ENCODE data around the gene FARSB. TPM values are rescaled to one million over a fixed set of nuclear protein-coding genes. Genes with fewer than 3 reads are reported as not detected.

The FARSB gene
- total and polyA plus RNA-seq, 3 experiments from 2014 or later = 23.8 to 58.5 (median 57.0) TPM

DNA sequence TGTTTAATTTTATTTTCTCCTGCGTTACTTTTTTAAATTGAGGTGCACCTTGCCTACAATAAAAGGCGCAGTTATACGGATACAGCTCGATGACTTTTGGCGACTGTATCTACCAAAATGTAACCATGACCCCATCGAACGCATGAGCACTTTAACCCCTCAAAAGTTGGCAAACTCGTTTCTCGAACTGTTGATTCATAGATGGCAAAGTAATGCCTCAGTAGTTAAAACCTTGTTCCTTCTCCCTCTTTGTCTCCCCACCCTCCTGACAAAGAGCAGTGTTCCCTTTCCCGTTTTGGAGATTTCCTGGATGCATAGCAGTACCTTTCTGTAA lies 16.1 kb upstream of the FARSB start:
- Histone ChIP-seq H3K9me3 (ENCODE audit: low read length) (no peaks in the 10 kb centered on the region), H3K36me3 (ENCODE audit: insufficient read depth, low read length) (no peaks in the 10 kb centered on the region), H3K4me3 (ENCODE audit: low read length) (no peak overlapping the region), H3K27ac (ENCODE audit: low read depth, low read length) (no peak overlapping the region), H3K27me3 (ENCODE audit: insufficient read depth, low read length, poor library complexity, severe bottlenecking) (peaks cover 6% of the 10 kb centered on the region), H3K4me1 (ENCODE audit: insufficient read depth, low read length) (no peaks in the 10 kb centered on the region)
- DNase-seq = no peak
- H3K27me3 Mint-ChIP-seq = peaks cover 33 to 67% of the 10 kb centered on the region in 2 donors
- ChIA-PET POLR2A (no interaction called here), CTCF (interaction anchor here (3.0 kb wide), 1 partner anchor 18 kb away, joined by 16 read pairs; no protein-coding TSS in a partner anchor)
- H3K4me3 Mint-ChIP-seq = peak overlapping the region in 6 of 7 donors; percentile 14 to 76 (median 52)
- H3K4me1 Mint-ChIP-seq = peaks cover 8 to 14% (median 11%) of the 10 kb centered on the region in 3 donors
- no peaks in the 10 kb centered on the region for H3K9me3 Mint-ChIP-seq
- H3K27ac Mint-ChIP-seq = no peak overlapping the region
- H3K36me3 Mint-ChIP-seq = no peaks in the 10 kb centered on the region

GRCh38 chr2:222671259-222672067 lies 15.6 kb upstream of the FARSB start, which contains the start of gene MOGAT1:
Gene MOGAT1, plus strand, starts transcription at chr2:222671658. Its CDS starts 128 bp downstream, at chr2:222671786.
- Histone ChIP-seq H3K27ac (ENCODE audit: low read depth, low read length) (no peak within 1 kb of the TSS), H3K4me1 (ENCODE audit: insufficient read depth, low read length) (no peaks in the 10 kb centered on the region), H3K4me3 (ENCODE audit: low read length) (no peak within 1 kb of the TSS), H3K36me3 (ENCODE audit: insufficient read depth, low read length) (no peaks in the 10 kb centered on the region), H3K27me3 (ENCODE audit: insufficient read depth, low read length, poor library complexity, severe bottlenecking) (peaks cover 6% of the 10 kb centered on the region), H3K9me3 (ENCODE audit: low read length) (no peaks in the 10 kb centered on the region)
- Mint-ChIP-seq H3K4me3 (peak within 1 kb of the TSS in 6 of 7 donors; percentile 40 to 76 (median 52)), H3K4me1 (peaks cover 8 to 14% (median 11%) of the 10 kb centered on the region in 3 donors), H3K36me3 (no peaks in the 10 kb centered on the region), H3K9me3 (no peaks in the 10 kb centered on the region), H3K27me3 (peaks cover 34 to 72% of the 10 kb centered on the region in 2 donors), H3K27ac (no peak within 1 kb of the TSS)
- ChIA-PET POLR2A (interaction anchor here (0.6 kb wide), 1 partner anchor 195 kb away, joined by 3 read pairs; no protein-coding TSS in a partner anchor), CTCF (interaction anchor here (3.0 kb wide), 1 partner anchor 19 kb away, joined by 16 read pairs; no protein-coding TSS in a partner anchor)
- no peak for DNase-seq

- H3K4me1 ChIP-seq (ENCODE audit: insufficient read depth, low read length) = no peaks in the 10 kb centered on the region
- ChIA-PET CTCF (interaction anchor here (3.0 kb wide), 1 partner anchor 20 kb away, joined by 16 read pairs; no protein-coding TSS in a partner anchor), POLR2A (no interaction called here)
- H3K4me3 ChIP-seq (ENCODE audit: low read length) = no peak overlapping the region
- no peak overlapping the region for H3K27ac ChIP-seq (ENCODE audit: low read depth, low read length)
- H3K4me1 Mint-ChIP-seq = peaks cover 8 to 14% (median 11%) of the 10 kb centered on the region in 3 donors
- no peaks in the 10 kb centered on the region for H3K9me3 Mint-ChIP-seq
- H3K27me3 ChIP-seq (ENCODE audit: insufficient read depth, low read length, poor library complexity, severe bottlenecking) = peaks cover 6% of the 10 kb centered on the region
- no peak for DNase-seq
- no peak overlapping the region for H3K27ac Mint-ChIP-seq
- no peaks in the 10 kb centered on the region for H3K36me3 ChIP-seq (ENCODE audit: insufficient read depth, low read length)
- H3K4me3 Mint-ChIP-seq = peak overlapping the region in 1 of 7 donors; percentile 40
- peaks cover 31 to 77% of the 10 kb centered on the region in 2 donors for H3K27me3 Mint-ChIP-seq
- H3K9me3 ChIP-seq (ENCODE audit: low read length) = no peaks in the 10 kb centered on the region
- H3K36me3 Mint-ChIP-seq = peaks cover 0 to 5% (median 0%) of the 10 kb centered on the region in 3 donors
Measured at GRCh38 chr2:222670191-222671038, 14.5 kb upstream of the FARSB start.

DNA sequence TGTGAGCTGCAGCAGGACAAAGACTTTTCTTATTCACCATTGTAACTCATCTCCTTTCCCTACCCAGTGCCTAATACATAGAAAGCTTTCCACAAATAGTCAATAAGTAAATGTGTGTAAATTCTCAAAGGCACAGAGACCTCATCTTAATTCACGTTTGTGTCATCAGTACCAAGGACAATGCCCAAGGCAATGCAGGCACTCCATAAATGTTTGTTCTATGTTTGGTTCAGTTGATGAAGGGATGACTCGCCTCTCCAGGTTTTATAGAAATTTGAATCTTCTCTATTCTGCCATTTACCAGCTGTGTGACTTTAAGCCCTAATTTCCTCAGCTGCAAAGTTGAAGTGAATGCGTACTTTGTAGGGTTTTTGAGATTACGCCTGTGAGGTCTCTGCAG lies 13.5 kb upstream of the FARSB start:
- peaks cover 8 to 14% (median 11%) of the 10 kb centered on the region in 3 donors for H3K4me1 Mint-ChIP-seq

DNA sequence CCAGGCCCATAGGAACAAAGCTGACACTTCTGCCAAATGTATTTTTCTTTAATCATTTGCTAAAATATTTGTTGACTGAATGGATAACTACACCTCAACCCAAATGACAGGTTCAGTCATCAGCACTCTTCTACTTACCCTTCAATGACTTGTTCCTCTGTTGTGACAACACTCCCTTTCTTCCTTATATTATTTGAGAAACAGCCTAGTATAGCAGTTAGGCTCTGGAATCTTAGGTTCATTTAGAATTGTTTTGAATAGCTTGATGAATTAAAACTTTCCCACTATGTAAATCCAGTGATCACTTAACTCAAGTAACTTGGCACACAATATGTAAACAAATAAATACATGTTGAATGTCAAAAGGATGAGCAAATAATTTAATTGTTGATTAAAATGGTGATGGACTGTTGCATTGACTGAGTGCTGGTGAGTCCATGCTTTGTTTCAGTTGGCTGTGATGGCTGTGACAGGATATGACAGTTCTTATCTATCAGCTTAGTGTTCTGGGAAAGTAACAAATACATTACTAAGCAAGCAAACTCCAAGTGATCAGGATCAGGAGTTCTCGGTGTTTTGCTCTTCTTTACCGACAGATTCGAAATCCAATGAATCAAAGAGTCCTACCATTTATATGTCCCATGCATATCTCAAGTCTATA lies 12.7 kb upstream of the FARSB start:
- CTCF ChIA-PET = interaction anchor here (1.0 kb wide), 1 partner anchor 17 kb away, joined by 5 read pairs; no protein-coding TSS in a partner anchor
- H3K4me3 Mint-ChIP-seq = no peak overlapping the region
- H3K27ac Mint-ChIP-seq = no peak overlapping the region

More for the DNA sequence above, 13.5 kb upstream of the FARSB start:
- no peaks in the 10 kb centered on the region for H3K4me1 ChIP-seq (ENCODE audit: insufficient read depth, low read length)
- no peak for DNase-seq
- no peaks in the 10 kb centered on the region for H3K36me3 ChIP-seq (ENCODE audit: insufficient read depth, low read length)
- peaks cover 31 to 69% of the 10 kb centered on the region in 2 donors for H3K27me3 Mint-ChIP-seq
- ChIA-PET POLR2A (no interaction called here), CTCF (interaction anchor here (1.0 to 3.0 kb wide), 2 partner anchors 16 to 21 kb away, joined by 5 to 16 read pairs; no protein-coding TSS in a partner anchor)
- H3K36me3 Mint-ChIP-seq = peaks cover 0 to 5% (median 0%) of the 10 kb centered on the region in 3 donors
- no peak overlapping the region for H3K27ac ChIP-seq (ENCODE audit: low read depth, low read length)
- no peak overlapping the region for H3K4me3 ChIP-seq (ENCODE audit: low read length)
- no peaks in the 10 kb centered on the region for H3K9me3 ChIP-seq (ENCODE audit: low read length)
- H3K27ac Mint-ChIP-seq = no peak overlapping the region
- no peak overlapping the region for H3K4me3 Mint-ChIP-seq
- H3K27me3 ChIP-seq (ENCODE audit: insufficient read depth, low read length, poor library complexity, severe bottlenecking) = peaks cover 6% of the 10 kb centered on the region
- no peaks in the 10 kb centered on the region for H3K9me3 Mint-ChIP-seq

GRCh38 chr2:222663479-222663878 lies 7.6 kb upstream of the FARSB start:
- Mint-ChIP-seq H3K36me3 (peaks cover 0 to 5% (median 0%) of the 10 kb centered on the region in 3 donors), H3K9me3 (no peaks in the 10 kb centered on the region), H3K27me3 (peaks cover 2 to 27% of the 10 kb centered on the region in 2 donors), H3K4me3 (no peak overlapping the region), H3K4me1 (no peaks in the 10 kb centered on the region), H3K27ac (no peak overlapping the region)
- no peak overlapping the region for H3K4me3 ChIP-seq (ENCODE audit: low read length)
- H3K27me3 ChIP-seq (ENCODE audit: insufficient read depth, low read length, poor library complexity, severe bottlenecking) = no peaks in the 10 kb centered on the region
- no peak for DNase-seq
- no peaks in the 10 kb centered on the region for H3K4me1 ChIP-seq (ENCODE audit: insufficient read depth, low read length)
- no peak overlapping the region for H3K27ac ChIP-seq (ENCODE audit: low read depth, low read length)
- H3K9me3 ChIP-seq (ENCODE audit: low read length) = no peaks in the 10 kb centered on the region
- ChIA-PET POLR2A (no interaction called here), CTCF (no interaction called here)
- no peaks in the 10 kb centered on the region for H3K36me3 ChIP-seq (ENCODE audit: insufficient read depth, low read length)

More for the DNA sequence above, 12.7 kb upstream of the FARSB start:
- Mint-ChIP-seq H3K27me3 (peaks cover 31 to 63% of the 10 kb centered on the region in 2 donors), H3K36me3 (peaks cover 0 to 5% (median 0%) of the 10 kb centered on the region in 3 donors), H3K4me1 (peaks cover 8 to 14% (median 11%) of the 10 kb centered on the region in 3 donors), H3K9me3 (no peaks in the 10 kb centered on the region)
- no peaks in the 10 kb centered on the region for H3K9me3 ChIP-seq (ENCODE audit: low read length)
- DNase-seq = no peak
- POLR2A ChIA-PET = no interaction called here
- no peaks in the 10 kb centered on the region for H3K4me1 ChIP-seq (ENCODE audit: insufficient read depth, low read length)
- H3K27ac ChIP-seq (ENCODE audit: low read depth, low read length) = no peak overlapping the region
- H3K4me3 ChIP-seq (ENCODE audit: low read length) = no peak overlapping the region
- peaks cover 6% of the 10 kb centered on the region for H3K27me3 ChIP-seq (ENCODE audit: insufficient read depth, low read length, poor library complexity, severe bottlenecking)
- no peaks in the 10 kb centered on the region for H3K36me3 ChIP-seq (ENCODE audit: insufficient read depth, low read length)

DNA sequence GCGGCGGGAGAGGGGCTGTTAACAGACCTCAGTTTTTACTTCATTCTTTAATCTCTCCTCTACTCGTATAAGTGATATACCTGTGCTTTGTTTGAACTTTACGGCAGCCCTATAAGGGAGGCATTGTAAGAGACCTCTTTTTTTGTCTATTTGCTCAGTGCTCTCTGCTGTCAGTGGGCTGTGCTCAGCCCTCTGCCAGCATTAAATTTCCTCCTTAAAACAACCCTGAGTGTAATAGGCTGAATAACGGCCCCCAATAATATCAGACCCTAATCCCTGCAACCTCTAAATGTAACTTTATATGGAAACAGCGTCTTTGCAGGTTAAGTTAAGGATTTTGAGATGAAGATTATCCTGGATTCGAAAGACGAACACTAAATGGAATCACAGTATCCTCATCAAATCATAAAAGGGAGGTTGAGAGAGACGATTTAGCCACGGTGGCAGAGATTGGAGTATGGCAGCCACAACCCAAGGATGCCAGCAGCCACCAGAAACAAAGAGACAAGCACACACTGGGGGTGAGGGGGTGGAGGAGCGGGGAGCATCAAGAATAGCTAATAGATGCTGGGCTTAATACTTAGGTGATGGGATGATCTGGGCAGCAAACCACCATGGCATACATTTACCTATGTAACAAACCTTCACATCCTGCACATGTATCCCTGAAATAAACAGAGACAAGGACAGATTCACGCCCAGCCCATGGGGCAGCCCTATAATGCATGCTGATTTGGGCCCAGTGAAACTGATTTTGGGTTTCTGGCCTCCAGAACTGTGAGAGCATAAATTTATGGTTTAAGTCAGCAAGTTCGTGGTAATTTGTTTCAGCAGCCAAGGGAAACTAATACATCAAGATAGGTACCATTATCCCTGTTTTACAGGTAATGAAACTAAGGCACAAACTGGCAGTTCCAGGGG lies 894 bp upstream of the FARSB start:
- Mint-ChIP-seq H3K36me3 (peaks cover 0 to 10% (median 0%) of the 10 kb centered on the region in 3 donors), H3K9me3 (no peaks in the 10 kb centered on the region), H3K27ac (peak overlapping the region; percentile 95 to 100 (median 100)), H3K4me3 (peak overlapping the region; percentile 97 to 99 (median 98)), H3K4me1 (peaks cover 30 to 46% (median 45%) of the 10 kb centered on the region in 3 donors), H3K27me3 (peaks cover 0 to 2% of the 10 kb centered on the region in 2 donors)
- no peaks in the 10 kb centered on the region for H3K9me3 ChIP-seq (ENCODE audit: low read length)
- POLR2A ChIA-PET = no interaction called here
- peaks cover 28% of the 10 kb centered on the region for H3K4me1 ChIP-seq (ENCODE audit: insufficient read depth, low read length)
- DNase-seq = no peak
- CTCF ChIA-PET = no interaction called here
- no peaks in the 10 kb centered on the region for H3K36me3 ChIP-seq (ENCODE audit: insufficient read depth, low read length)
- peak overlapping the region; percentile 78 for H3K4me3 ChIP-seq (ENCODE audit: low read length)
- H3K27me3 ChIP-seq (ENCODE audit: insufficient read depth, low read length, poor library complexity, severe bottlenecking) = no peaks in the 10 kb centered on the region
- H3K27ac ChIP-seq (ENCODE audit: low read depth, low read length) = peak overlapping the region; percentile 95

Data from CD8-positive, alpha-beta memory T cell (primary cell).